ENCODE measurements around the gene POGZ.

POGZ gene

DNA sequence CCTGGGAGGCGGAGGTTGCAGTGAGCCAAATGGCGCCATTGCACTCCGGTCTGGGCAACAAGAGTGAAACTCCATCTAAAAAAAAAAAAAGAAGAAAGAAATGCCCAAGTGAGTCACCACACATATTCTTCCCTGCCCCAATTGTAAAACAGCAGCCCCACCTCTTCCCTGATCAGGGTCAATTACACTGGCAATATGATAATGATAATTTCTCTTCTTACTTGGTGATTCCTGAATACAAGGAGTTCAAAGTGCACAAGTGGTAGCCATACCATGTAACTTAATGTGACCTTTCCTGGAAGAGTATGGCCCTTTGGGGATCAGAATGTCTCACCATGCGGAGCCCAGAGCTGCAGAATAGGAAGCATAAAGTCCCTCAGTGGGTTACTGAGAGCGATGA lies 40.1 kb upstream of the POGZ start:
- TF ChIP-seq, protein P1, sequence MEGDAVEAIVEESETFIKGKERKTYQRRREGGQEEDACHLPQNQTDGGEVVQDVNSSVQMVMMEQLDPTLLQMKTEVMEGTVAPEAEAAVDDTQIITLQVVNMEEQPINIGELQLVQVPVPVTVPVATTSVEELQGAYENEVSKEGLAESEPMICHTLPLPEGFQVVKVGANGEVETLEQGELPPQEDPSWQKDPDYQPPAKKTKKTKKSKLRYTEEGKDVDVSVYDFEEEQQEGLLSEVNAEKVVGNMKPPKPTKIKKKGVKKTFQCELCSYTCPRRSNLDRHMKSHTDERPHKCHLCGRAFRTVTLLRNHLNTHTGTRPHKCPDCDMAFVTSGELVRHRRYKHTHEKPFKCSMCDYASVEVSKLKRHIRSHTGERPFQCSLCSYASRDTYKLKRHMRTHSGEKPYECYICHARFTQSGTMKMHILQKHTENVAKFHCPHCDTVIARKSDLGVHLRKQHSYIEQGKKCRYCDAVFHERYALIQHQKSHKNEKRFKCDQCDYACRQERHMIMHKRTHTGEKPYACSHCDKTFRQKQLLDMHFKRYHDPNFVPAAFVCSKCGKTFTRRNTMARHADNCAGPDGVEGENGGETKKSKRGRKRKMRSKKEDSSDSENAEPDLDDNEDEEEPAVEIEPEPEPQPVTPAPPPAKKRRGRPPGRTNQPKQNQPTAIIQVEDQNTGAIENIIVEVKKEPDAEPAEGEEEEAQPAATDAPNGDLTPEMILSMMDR (IDR thresholded peaks at IDR 0.05) = no peak
- no peak overlapping the region for H3K27ac ChIP-seq
- H3K4me2 ChIP-seq (ENCODE audit: low read length) = no peak overlapping the region
- no peaks in the 10 kb centered on the region for H3K36me3 ChIP-seq (ENCODE audit: control insufficient read depth, insufficient read depth, low read length)
- H2AFZ ChIP-seq = no peak overlapping the region
- H3K4me1 ChIP-seq = peaks cover 16% of the 10 kb centered on the region
- no peaks in the 10 kb centered on the region for H3K27me3 ChIP-seq (ENCODE audit: control insufficient read depth, insufficient read depth, low read length)
- no peak overlapping the region for H3K9ac ChIP-seq
- no peak overlapping the region for H3K4me3 ChIP-seq (ENCODE audit: low read depth, low read length)
- H3K9me3 ChIP-seq (ENCODE audit: control insufficient read depth, low read length) = no peaks in the 10 kb centered on the region
- no peaks in the 10 kb centered on the region for H3K79me2 ChIP-seq

DNA sequence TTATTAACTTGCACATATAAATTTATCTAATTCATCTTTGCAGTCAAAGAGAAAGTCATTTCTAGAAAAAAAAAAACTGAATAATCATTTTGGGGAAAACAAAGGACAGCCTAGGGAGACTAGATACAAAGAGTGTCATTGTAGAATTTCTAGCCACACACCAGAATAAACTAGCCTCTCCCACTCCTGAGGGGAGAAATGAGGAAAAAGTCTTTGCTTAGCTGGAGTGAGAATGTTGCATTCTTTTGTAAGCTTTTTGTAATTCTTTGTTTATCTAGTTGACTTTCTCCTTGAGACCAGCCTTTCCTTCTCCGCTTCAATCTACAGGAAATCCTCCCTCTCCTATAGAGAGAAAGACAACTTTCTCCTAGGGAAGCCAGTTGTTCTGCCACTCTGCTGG lies 36.0 kb upstream of the POGZ start:
- no peaks in the 10 kb centered on the region for H3K27me3 ChIP-seq (ENCODE audit: control insufficient read depth, insufficient read depth, low read length)
- peak overlapping the region; percentile 22 for H2AFZ ChIP-seq
- H3K4me1 ChIP-seq = no peaks in the 10 kb centered on the region
- TF ChIP-seq, protein P1 (IDR thresholded peaks at IDR 0.05) = no peak
- no peak overlapping the region for H3K4me3 ChIP-seq (ENCODE audit: low read depth, low read length)
- H3K79me2 ChIP-seq = no peaks in the 10 kb centered on the region
- H3K9ac ChIP-seq = no peak overlapping the region
- H3K4me2 ChIP-seq (ENCODE audit: low read length) = no peak overlapping the region
- H3K9me3 ChIP-seq (ENCODE audit: control insufficient read depth, low read length) = no peaks in the 10 kb centered on the region
- H3K27ac ChIP-seq = no peak overlapping the region
- no peaks in the 10 kb centered on the region for H3K36me3 ChIP-seq (ENCODE audit: control insufficient read depth, insufficient read depth, low read length)

DNA sequence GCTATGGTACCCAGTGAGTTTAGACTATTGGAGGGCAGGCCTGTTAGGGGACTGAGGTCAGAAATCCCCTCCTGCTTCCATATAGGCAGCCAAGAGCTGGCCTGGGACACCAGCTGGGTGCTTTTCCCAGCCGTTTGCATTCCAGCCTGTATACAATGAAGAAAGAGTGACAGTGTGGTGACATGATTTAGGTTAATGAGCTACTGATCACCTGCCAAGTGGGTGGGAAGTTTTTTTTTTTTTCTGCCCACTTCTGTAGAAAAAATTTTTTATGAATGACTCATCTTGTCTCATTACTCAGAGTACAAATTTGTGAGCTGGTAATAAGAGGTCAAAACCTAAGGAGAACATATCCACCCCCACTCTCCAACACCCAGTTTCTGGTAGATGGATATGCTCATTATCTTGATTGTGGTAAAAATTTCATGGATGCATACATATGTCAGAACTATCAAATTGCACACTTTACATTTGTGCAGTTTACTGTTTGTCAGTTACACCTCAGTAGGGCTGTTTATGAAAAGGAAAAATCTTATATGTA lies 35.5 kb upstream of the POGZ start:
- TF ChIP-seq, protein P1 (IDR thresholded peaks at IDR 0.05) = no peak
- H3K36me3 ChIP-seq (ENCODE audit: control insufficient read depth, insufficient read depth, low read length) = no peaks in the 10 kb centered on the region
- no peak overlapping the region for H3K4me2 ChIP-seq (ENCODE audit: low read length)
- no peaks in the 10 kb centered on the region for H3K79me2 ChIP-seq
- H3K27ac ChIP-seq = no peak overlapping the region
- H3K9ac ChIP-seq = no peak overlapping the region
- H3K4me1 ChIP-seq = no peaks in the 10 kb centered on the region
- no peaks in the 10 kb centered on the region for H3K27me3 ChIP-seq (ENCODE audit: control insufficient read depth, insufficient read depth, low read length)
- no peak overlapping the region for H3K4me3 ChIP-seq (ENCODE audit: low read depth, low read length)
- no peak overlapping the region for H2AFZ ChIP-seq
- H3K9me3 ChIP-seq (ENCODE audit: control insufficient read depth, low read length) = no peaks in the 10 kb centered on the region

DNA sequence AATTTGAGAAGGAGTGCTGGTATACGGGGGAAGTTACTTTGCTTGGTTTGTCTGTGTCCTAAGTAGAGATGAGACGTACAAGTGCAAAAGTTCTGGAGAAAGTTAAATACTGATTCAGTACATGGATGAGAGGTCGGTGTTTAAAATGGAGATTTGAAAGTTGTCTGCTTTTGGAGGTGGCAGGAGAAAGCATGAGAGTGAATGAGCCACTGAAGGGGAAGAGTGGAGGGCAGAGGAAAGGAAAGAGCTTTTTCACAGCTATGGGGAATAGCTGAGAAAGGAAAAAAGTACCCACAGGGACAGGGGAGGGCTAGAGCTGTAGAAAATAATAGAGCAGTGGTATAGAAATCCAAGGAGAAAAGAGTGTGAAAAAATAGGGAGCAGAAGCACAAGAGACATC lies 33.7 kb upstream of the POGZ start:
- H3K36me3 ChIP-seq (ENCODE audit: control insufficient read depth, insufficient read depth, low read length) = no peaks in the 10 kb centered on the region
- H3K4me1 ChIP-seq = no peaks in the 10 kb centered on the region
- no peak overlapping the region for H2AFZ ChIP-seq
- no peaks in the 10 kb centered on the region for H3K79me2 ChIP-seq
- no peaks in the 10 kb centered on the region for H3K27me3 ChIP-seq (ENCODE audit: control insufficient read depth, insufficient read depth, low read length)
- no peak overlapping the region for H3K9ac ChIP-seq
- no peak overlapping the region for H3K27ac ChIP-seq
- H3K4me3 ChIP-seq (ENCODE audit: low read depth, low read length) = no peak overlapping the region
- H3K9me3 ChIP-seq (ENCODE audit: control insufficient read depth, low read length) = no peaks in the 10 kb centered on the region
- no peak overlapping the region for H3K4me2 ChIP-seq (ENCODE audit: low read length)
- TF ChIP-seq, protein P1 (IDR thresholded peaks at IDR 0.05) = no peak

DNA sequence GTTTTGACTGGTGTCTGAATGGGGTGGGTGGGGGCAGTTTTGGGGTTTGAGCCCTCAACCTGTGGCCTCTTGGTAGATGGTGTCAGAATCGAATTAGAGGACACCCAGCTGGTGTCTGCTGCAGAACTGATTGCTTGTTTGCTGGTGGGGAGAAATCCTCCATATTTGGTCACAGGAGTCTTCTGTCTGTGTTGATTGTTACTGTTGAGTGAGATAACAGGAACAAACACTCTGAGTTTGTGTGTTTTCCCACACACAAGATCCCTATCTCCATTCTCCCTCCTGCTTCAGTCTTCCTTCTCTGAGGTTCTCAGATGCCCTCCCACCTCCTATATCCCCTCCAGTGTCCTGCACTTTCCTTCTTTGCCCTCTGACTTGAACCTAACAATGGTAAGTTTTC lies 32.8 kb upstream of the POGZ start:
- Histone ChIP-seq H3K4me3 (ENCODE audit: low read depth, low read length) (no peak overlapping the region), H3K36me3 (ENCODE audit: control insufficient read depth, insufficient read depth, low read length) (no peaks in the 10 kb centered on the region)
- TF ChIP-seq, protein P1 (IDR thresholded peaks at IDR 0.05) = no peak

More for the DNA sequence above, 32.8 kb upstream of the POGZ start:
- Histone ChIP-seq H2AFZ (no peak overlapping the region), H3K27me3 (ENCODE audit: control insufficient read depth, insufficient read depth, low read length) (no peaks in the 10 kb centered on the region), H3K9me3 (ENCODE audit: control insufficient read depth, low read length) (no peaks in the 10 kb centered on the region), H3K4me1 (no peaks in the 10 kb centered on the region), H3K9ac (no peak overlapping the region), H3K79me2 (no peaks in the 10 kb centered on the region), H3K4me2 (ENCODE audit: low read length) (no peak overlapping the region), H3K27ac (no peak overlapping the region)

Data from parathyroid adenoma (tissue), 2 donors.